Small intestine (tissue), 7 donors: ENCODE measurements around the gene TLR4. TPM values are rescaled to one million over a fixed set of nuclear protein-coding genes. Genes with fewer than 3 reads are reported as not detected.

Source experiments
- DNase-seq, 2 donors: peaks; one replicate each; pipeline versions ENCODE4 v3.0.0 to v3.0.0-alpha.2; 2013
- FAIRE-seq: peaks from 2 replicates; lab custom pipeline; 2012; peaks lifted over from hg19 to GRCh38; lab: Jason Lieb, UNC
- H3K27ac ChIP-seq, 3 donors: one replicate each; pipeline ENCODE4 v1.5.1; 2013; ENCODE audit warnings: low read length in 2 of 3, mild to moderate bottlenecking in 2 of 3, control low read depth in 1 of 3, inconsistent platforms in 1 of 3, low read depth in 1 of 3, moderate library complexity in 1 of 3
- H3K27me3 ChIP-seq, 3 donors: one replicate each; pipeline ENCODE4 v1.6.1; 2013; ENCODE audit warnings: low read length in 3 of 3, inconsistent platforms in 1 of 3; ENCODE audit not compliant: control insufficient read depth in 3 of 3, insufficient read depth in 3 of 3
- H3K36me3 ChIP-seq, 3 donors: one replicate each; pipeline ENCODE4 v1.6.1; 2013; ENCODE audit warnings: low read length in 3 of 3, inconsistent platforms in 1 of 3, low read depth in 1 of 3, mild to moderate bottlenecking in 1 of 3, moderate library complexity in 1 of 3; ENCODE audit not compliant: control insufficient read depth in 3 of 3, insufficient read depth in 2 of 3
- H3K4me1 ChIP-seq, 3 donors: one replicate each; pipeline ENCODE4 v1.6.1; 2013; ENCODE audit warnings: low read length in 2 of 3, inconsistent platforms in 1 of 3, low read depth in 1 of 3, mild to moderate bottlenecking in 1 of 3, moderate library complexity in 1 of 3; ENCODE audit not compliant: control insufficient read depth in 3 of 3, insufficient read depth in 2 of 3
- H3K4me3 ChIP-seq, 3 donors: one replicate each; pipeline ENCODE4 v1.5.1; 2013; ENCODE audit warnings: low read length in 3 of 3, control low read depth in 1 of 3, inconsistent platforms in 1 of 3, low read depth in 1 of 3, mild to moderate bottlenecking in 1 of 3, moderate library complexity in 1 of 3
- H3K9me3 ChIP-seq, 2 donors: one replicate each; pipeline ENCODE4 v1.6.1; 2013; ENCODE audit warnings: low read depth in 1 of 2, low read length in 1 of 2; ENCODE audit not compliant: control insufficient read depth in 2 of 2, insufficient read depth in 1 of 2
- WGBS, 3 donors: extraction: QIAGEN DNeasy Blood & Tissue Kit; methylation state at CpG; one replicate each; pipeline ENCODE4 v1.1.7; 2013; 5-methylcytosine and 5-hydroxymethylcytosine counted together
- polyA plus RNA-seq, 4 donors: library from polyadenylated mRNA; stranded (reverse) in 3 of 4; unstranded in 1 of 4; fragments of 200-250 nt in 3 of 4; fragments of 120-200 nt in 1 of 4; gene quantifications; one replicate each; pipeline versions ENCODE4 v1.2.1 to v1.2.3, GENCODE V29; 2013
- donor health status: healthy with polysubstance abuse.
- donor health status: control.
- donor health status: control.
- donor health status: Bipolar disorder and iron deficiency.
- donor health status: healthy.

TLR4 gene
- polyA plus RNA-seq, 4 donors = 0.89 to 5.2 (median 2.6) TPM

DNA sequence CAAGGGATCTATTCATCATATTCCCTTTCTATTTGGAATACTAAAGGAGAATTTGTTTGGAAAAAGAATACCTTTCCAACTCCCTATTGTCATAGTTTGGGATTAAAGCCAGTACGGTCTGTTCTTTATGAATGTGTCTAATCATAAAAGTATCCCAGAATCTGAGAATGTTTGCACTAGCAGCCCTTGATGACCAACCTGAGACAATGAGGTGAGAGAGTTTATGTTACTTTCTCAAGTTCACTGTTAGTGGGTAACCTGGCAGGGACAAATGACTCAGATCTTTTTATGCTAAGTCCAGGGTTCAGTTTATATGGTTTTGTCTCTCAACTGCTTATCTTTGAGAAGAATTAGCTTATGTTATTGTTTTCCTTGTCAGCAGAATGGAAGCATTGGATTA is 25.3 kb upstream of the TLR4 start:
- H3K36me3 ChIP-seq = no peaks in the 10 kb centered on the region
- WGBS, 3 donors = 0% methylated on average over 1 of the region's 1 CpG
- H3K27me3 ChIP-seq = no peaks in the 10 kb centered on the region
- H3K9me3 ChIP-seq = no peaks in the 10 kb centered on the region
- FAIRE-seq (no peak), DNase-seq (peak; percentile 69 to 84)
- H3K4me1 ChIP-seq = peaks cover 0 to 3% (median 0%) of the 10 kb centered on the region in 3 donors
- H3K27ac ChIP-seq = no peak overlapping the region
- no peak overlapping the region for H3K4me3 ChIP-seq

DNA sequence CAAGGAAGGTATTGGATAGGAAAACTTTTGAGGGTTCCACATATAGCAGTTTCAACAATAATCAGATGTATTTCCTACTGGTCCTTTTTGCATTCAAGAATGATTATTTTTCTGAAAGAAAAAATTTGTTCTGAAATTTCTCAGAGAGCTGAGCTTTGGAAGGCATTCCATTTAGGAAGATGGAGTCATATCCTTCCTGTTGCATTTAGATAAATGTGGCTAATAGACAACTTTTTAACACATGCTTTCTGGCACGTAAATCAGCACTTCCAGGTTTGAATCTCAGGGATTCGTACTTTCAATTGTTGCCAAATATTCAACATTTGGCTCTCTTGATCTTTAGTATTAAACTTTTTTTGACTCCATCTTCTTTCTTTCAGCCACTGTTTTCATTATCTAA is 24.8 kb upstream of the TLR4 start:
- Histone ChIP-seq H3K9me3 (no peaks in the 10 kb centered on the region), H3K27me3 (no peaks in the 10 kb centered on the region), H3K36me3 (no peaks in the 10 kb centered on the region), H3K4me3 (no peak overlapping the region), H3K4me1 (peaks cover 0 to 3% (median 0%) of the 10 kb centered on the region in 3 donors), H3K27ac (no peak overlapping the region)
- DNase-seq = no peak
- 56 to 76% (median 70%) methylated on average over 2 of the region's 2 CpGs for WGBS, 3 donors
- no peak for FAIRE-seq

DNA sequence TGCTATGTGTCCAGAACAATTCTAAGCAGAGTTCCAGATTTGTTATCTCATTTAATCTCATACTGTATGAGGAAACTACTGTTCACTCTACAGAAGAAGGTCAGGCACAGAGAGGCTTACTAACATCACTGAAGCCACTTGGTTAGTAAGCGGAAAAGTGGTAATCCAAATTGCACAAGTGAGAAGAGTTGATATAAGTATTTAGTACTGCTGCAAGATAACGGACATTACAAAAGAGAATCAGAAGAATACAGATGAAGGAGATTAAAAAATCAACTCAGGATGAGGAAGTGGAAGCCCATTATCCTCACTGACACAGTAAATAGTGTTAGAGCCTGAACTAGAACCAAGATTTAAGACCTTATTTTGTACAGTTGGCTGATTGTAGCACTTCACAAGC is 22.3 kb upstream of the TLR4 start:
- no peak overlapping the region for H3K4me3 ChIP-seq
- H3K27ac ChIP-seq = no peak overlapping the region
- no peaks in the 10 kb centered on the region for H3K9me3 ChIP-seq
- 77 to 84% (median 81%) methylated on average over 2 of the region's 2 CpGs for WGBS, 3 donors
- DNase-seq (no peak), FAIRE-seq (no peak)
- no peaks in the 10 kb centered on the region for H3K27me3 ChIP-seq
- no peaks in the 10 kb centered on the region for H3K36me3 ChIP-seq
- H3K4me1 ChIP-seq = peaks cover 0 to 3% (median 0%) of the 10 kb centered on the region in 3 donors

DNA sequence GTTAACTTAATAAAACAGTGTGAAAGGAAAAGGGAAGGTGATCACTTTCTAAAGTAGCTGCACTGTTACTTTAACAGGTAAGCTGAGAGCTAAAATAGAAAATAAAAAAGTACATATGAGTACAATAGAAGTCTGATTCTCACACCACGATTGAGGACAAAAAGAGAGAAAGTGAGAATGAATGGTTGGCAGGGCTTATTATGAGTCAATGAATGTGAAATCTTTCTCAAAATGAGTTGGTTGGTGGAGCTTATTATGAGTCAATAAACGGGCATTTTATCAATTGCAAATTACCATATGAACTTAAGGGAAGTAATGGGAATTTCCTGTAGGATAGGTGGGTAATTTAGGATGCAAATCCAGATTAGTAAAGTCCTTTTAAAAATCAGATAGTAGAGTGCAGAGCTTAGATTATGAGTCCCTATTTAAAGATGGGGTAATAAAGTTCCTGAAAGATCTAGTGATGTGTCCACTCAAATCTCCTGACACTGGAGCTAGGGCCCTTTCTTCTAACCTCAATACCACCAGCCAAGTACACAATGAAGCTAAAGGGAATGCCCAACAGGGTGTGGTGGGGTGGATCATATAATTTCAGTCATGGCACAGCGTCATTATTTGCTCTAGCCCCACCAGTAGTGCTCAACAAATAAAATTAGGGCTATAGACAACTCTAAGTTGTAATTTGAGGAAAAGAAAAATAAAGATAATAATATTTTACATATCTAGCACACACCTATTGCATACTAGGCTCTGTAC is 21.1 kb upstream of the TLR4 start:
- 43 to 56% (median 50%) methylated on average over 3 of the region's 3 CpGs for WGBS, 3 donors
- H3K27me3 ChIP-seq = no peaks in the 10 kb centered on the region
- FAIRE-seq = no peak
- DNase-seq = peak in 1 of 2 donors; percentile 16
- peaks cover 0 to 3% (median 0%) of the 10 kb centered on the region in 3 donors for H3K4me1 ChIP-seq
- H3K36me3 ChIP-seq = no peaks in the 10 kb centered on the region
- H3K4me3 ChIP-seq = no peak overlapping the region
- no peaks in the 10 kb centered on the region for H3K9me3 ChIP-seq
- no peak overlapping the region for H3K27ac ChIP-seq

GRCh38 chr9:117687532-117687931 is 16.7 kb upstream of the TLR4 start:
- FAIRE-seq (no peak), DNase-seq (peak; percentile 42 to 59)
- H3K27ac ChIP-seq = no peak overlapping the region

DNA sequence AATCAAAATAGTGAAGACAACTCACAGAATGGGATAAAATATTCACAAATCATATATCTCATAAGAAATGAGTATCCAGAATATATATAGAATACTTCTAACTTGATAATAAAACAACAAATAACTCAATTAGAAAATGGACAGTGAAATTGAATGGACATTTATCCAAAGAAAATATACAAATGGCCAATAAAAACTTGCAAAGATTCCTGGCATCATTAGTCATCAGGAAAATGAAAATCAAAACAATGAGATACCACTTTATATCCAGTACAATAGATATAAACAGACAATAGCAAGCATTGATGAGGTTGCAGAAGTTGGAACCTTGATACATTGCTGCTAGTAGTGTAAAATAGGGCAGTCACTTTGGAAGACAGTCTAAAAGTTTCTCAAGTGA is 12.8 kb upstream of the TLR4 start:
- Histone ChIP-seq H3K4me3 (no peak overlapping the region), H3K9me3 (no peaks in the 10 kb centered on the region), H3K36me3 (no peaks in the 10 kb centered on the region), H3K27me3 (no peaks in the 10 kb centered on the region), H3K4me1 (no peaks in the 10 kb centered on the region), H3K27ac (no peak overlapping the region)
- FAIRE-seq (no peak), DNase-seq (no peak)

More at GRCh38 chr9:117687532-117687931, 16.7 kb upstream of the TLR4 start:
- Histone ChIP-seq H3K4me1 (peaks cover 0 to 3% (median 0%) of the 10 kb centered on the region in 3 donors), H3K36me3 (no peaks in the 10 kb centered on the region), H3K4me3 (no peak overlapping the region), H3K9me3 (no peaks in the 10 kb centered on the region), H3K27me3 (no peaks in the 10 kb centered on the region)
- 12 to 67% (median 38%) methylated on average over 2 of the region's 2 CpGs for WGBS, 3 donors

GRCh38 chr9:117696154-117696553 is 8.0 kb upstream of the TLR4 start:
- Histone ChIP-seq H3K9me3 (no peaks in the 10 kb centered on the region), H3K27me3 (peaks cover 0 to 2% (median 0%) of the 10 kb centered on the region in 3 donors), H3K36me3 (no peaks in the 10 kb centered on the region), H3K4me3 (no peak overlapping the region), H3K27ac (no peak overlapping the region), H3K4me1 (no peaks in the 10 kb centered on the region)
- 68 to 92% (median 72%) methylated on average over 2 of the region's 2 CpGs for WGBS, 3 donors
- no peak for DNase-seq
- FAIRE-seq = no peak

DNA sequence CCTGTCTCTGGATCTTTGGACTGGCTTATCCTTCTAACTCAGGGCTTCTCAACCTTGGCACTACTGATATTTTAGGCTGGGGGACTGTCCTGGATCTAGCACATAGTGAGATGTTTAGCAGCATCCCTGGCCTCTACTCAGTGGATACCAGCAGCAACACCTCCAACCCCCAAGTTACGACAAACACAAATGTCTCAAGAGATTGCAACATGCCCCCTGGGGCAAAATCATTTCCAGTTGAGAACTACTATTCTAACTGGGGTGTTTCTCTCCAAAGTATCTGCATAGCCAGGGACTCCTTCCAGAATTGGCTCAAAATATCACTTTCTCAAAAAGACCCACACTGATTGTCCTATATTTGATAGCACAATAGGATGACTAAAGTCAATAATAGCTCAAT is 7.2 kb upstream of the TLR4 start:
- Histone ChIP-seq H3K27ac (no peak overlapping the region), H3K9me3 (no peaks in the 10 kb centered on the region), H3K36me3 (no peaks in the 10 kb centered on the region), H3K27me3 (peaks cover 0 to 2% (median 0%) of the 10 kb centered on the region in 3 donors), H3K4me1 (no peaks in the 10 kb centered on the region), H3K4me3 (no peak overlapping the region)
- WGBS, 3 donors = 86 to 97% (median 96%) methylated on average over 1 of the region's 1 CpG
- FAIRE-seq = no peak
- DNase-seq = no peak
